ENCODE results near the gene LRRC71. TPM values are rescaled to one million over a fixed set of nuclear protein-coding genes. Genes with fewer than 3 reads are reported as not detected.

LRRC71 gene
- total RNA-seq, 4 donors from 2014 or later: not detected

- Histone ChIP-seq H3K4me1 (peaks cover 5 to 70% of the 10 kb centered on the region in 2 donors), H3K9me3 (no peaks in the 10 kb centered on the region), H3K27me3 (peaks cover 3% of the 10 kb centered on the region), H3K27ac (peak overlapping the region in 2 of 3 donors; percentile 70 to 94), H3K4me3 (replicated peaks in 1 of 3) (no peak overlapping the region), H3K36me3 (no peaks in the 10 kb centered on the region)
- no peak for DNase-seq
- TF ChIP-seq POLR2A (IDR thresholded peaks at IDR 0.05): no peak
- no peak for TF ChIP-seq CTCF (IDR thresholded peaks at IDR 0.05)
- WGBS, 2 donors: 70 to 73% methylated on average over 11 to 13 of the region's 14 CpGs
- intact Hi-C loops (cut with DNase I): no loop called here
Observed at GRCh38 chr1:156897078-156897825, 23.2 kb upstream of the LRRC71 start.

DNA sequence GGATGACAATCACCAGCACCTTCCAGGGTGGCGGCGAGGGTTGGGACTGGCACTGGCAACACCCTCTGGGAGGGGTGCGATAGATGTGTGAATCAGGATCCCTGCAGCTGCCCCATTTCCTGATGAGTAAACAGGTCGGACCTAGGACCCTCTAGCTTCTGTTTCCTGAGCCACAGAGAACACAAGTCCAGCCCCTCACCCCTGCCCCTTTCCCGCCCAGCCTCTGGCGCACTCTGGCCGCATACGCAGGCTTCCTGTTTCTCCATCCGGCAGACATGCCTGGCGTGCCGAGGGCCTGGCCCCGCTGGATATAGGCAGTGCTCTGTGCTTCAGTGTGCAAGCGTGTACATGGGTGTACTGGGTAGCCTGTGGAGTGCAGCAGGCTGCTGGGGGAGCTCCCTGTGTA lies 22.3 kb upstream of the LRRC71 start:
- DNase-seq: peak; percentile 32 to 37
- H3K27me3 ChIP-seq: no peaks in the 10 kb centered on the region

GRCh38 chr1:156898971-156899664 lies 21.3 kb upstream of the LRRC71 start:
- H3K27ac ChIP-seq: peak overlapping the region in 1 of 3 donors; percentile 94
- WGBS, 2 donors: 68 to 82% methylated on average over 12 of the region's 12 CpGs
- H3K9me3 ChIP-seq: no peaks in the 10 kb centered on the region
- H3K27me3 ChIP-seq: no peaks in the 10 kb centered on the region
- no peak overlapping the region for H3K4me3 ChIP-seq (replicated peaks in 1 of 3)
- H3K36me3 ChIP-seq: no peaks in the 10 kb centered on the region
- H3K4me1 ChIP-seq: peaks cover 4 to 77% of the 10 kb centered on the region in 2 donors
- intact Hi-C loops (cut with DNase I): no loop called here
- DNase-seq: no peak
- TF ChIP-seq CTCF (IDR thresholded peaks at IDR 0.05): no peak
- no peak for TF ChIP-seq POLR2A (IDR thresholded peaks at IDR 0.05)

More for the DNA sequence above, 22.3 kb upstream of the LRRC71 start:
- H3K4me1 ChIP-seq: peaks cover under 1 to 70% of the 10 kb centered on the region in 2 donors
- no peaks in the 10 kb centered on the region for H3K9me3 ChIP-seq
- no peaks in the 10 kb centered on the region for H3K36me3 ChIP-seq
- intact Hi-C loops (cut with DNase I): no loop called here
- WGBS, 2 donors: 50 to 68% methylated on average over 8 to 11 of the region's 13 CpGs
- H3K27ac ChIP-seq: peak overlapping the region; percentile 26 to 94 (median 70)
- no peak overlapping the region for H3K4me3 ChIP-seq (replicated peaks in 1 of 3)
- TF ChIP-seq POLR2A (IDR thresholded peaks at IDR 0.05) (no peak), CTCF (IDR thresholded peaks at IDR 0.05) (no peak)

GRCh38 chr1:156899956-156900718 lies 20.3 kb upstream of the LRRC71 start:
- Histone ChIP-seq H3K27me3 (no peaks in the 10 kb centered on the region), H3K9me3 (no peaks in the 10 kb centered on the region), H3K27ac (peak overlapping the region in 1 of 3 donors; percentile 23), H3K36me3 (no peaks in the 10 kb centered on the region), H3K4me1 (peaks cover 4 to 78% of the 10 kb centered on the region in 2 donors), H3K4me3 (replicated peaks in 1 of 3) (no peak overlapping the region)
- TF ChIP-seq CTCF (IDR thresholded peaks at IDR 0.05) (no peak), POLR2A (IDR thresholded peaks at IDR 0.05) (no peak)
- intact Hi-C loops (cut with DNase I): no loop called here
- WGBS, 2 donors: 47 to 56% methylated on average over 12 of the region's 12 CpGs
- no peak for DNase-seq
